Stimulated activated memory B cell treated with anti-CD40 and anti-IgM and Interleukin-4, amounts not matched to agents 10 μg/mL and 1 μg/mL and 100 μg/mL, for 72 hours (primary cell): ENCODE results near the gene SDK1.
A peak's percentile ranks its signal among the peaks of the same experiment; 100 is the strongest.

ENCODE experiments used
- ATAC-seq: fragments of 150-1000 bp; cut with Tn5 transposase; 2 replicates; pipeline ENCODE4 v1.10.0; 2021
- H3K27ac Mint-ChIP-seq: one replicate; pipeline ENCODE4 v1.8.0; 2022; ENCODE audit warnings: mild to moderate bottlenecking, mixed read lengths
- H3K27me3 Mint-ChIP-seq: one replicate; pipeline ENCODE4 v1.8.0; 2022; ENCODE audit warnings: mixed read lengths
- H3K36me3 Mint-ChIP-seq: one replicate; pipeline ENCODE4 v1.8.0; 2022; ENCODE audit warnings: mixed read lengths
- H3K4me1 Mint-ChIP-seq: one replicate; pipeline ENCODE4 v1.8.0; 2022; ENCODE audit warnings: mixed read lengths
- H3K4me3 Mint-ChIP-seq: one replicate; pipeline ENCODE4 v1.8.0; 2022; ENCODE audit warnings: mild to moderate bottlenecking, moderate library complexity, mixed read lengths
- H3K9me3 Mint-ChIP-seq: one replicate; pipeline ENCODE4 v1.8.0; 2022; ENCODE audit warnings: mixed read lengths

Gene SDK1

DNA sequence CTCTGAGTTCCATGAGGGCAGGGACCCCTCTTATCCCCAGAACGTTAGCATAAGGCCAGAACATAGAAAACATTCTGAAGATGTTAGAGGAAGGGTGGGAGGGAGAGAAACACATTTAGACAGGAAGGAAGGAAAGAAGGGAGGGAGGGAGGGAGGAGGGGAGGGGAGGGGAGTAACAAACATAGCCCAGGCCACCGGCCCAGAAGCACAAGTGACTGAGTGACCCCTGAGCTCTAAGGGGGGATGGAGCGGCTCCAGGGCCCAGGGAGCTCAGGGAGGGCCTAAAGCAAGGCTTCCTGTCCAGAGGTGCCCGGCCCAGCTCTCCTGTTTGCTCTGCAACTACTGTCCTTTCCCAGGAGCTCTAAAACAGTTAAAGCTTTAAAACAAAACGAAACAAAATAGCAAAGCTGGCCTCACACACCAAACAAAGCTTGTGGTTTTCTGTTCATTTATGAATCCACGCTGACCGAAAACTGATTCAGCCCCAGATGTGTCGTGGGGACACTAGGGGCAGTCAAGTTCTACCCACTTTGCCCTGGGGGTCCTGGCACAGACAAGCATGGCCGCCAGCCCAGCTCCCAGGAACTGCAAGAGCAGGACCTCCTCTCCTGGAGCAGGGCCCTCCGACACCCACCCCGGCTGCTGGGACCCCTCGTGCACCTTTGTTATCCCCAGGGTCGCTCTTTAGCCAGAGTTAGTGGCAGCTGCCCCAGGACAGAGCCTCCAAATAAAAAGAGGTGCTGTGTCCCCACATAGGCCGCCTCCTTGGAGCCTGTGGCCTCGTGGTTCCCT is 884.9 kb downstream of the SDK1 start:
- Mint-ChIP-seq H3K9me3 (peaks cover 4% of the 10 kb centered on the region), H3K27ac (no peak overlapping the region), H3K36me3 (no peaks in the 10 kb centered on the region), H3K27me3 (no peaks in the 10 kb centered on the region), H3K4me3 (no peak overlapping the region), H3K4me1 (no peaks in the 10 kb centered on the region)
- no peak for ATAC-seq

DNA sequence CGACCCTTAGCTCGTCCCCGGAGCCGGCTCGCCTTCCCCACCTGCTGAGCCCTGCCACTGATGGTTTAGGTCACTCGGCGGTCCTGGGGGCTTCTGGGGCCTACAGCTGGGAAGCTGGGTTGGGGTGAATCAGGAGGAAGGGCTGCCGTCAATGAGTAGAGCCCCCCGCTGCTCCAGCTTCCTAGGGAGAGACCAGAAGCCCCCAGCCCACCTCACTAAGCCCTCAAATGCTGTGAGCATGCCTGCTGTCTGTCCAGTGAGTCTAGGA is 885.4 kb downstream of the SDK1 start:
- no peak overlapping the region for H3K4me3 Mint-ChIP-seq
- ATAC-seq, result no peak
- no peaks in the 10 kb centered on the region for H3K4me1 Mint-ChIP-seq
- no peaks in the 10 kb centered on the region for H3K27me3 Mint-ChIP-seq
- H3K27ac Mint-ChIP-seq, result no peak overlapping the region
- no peaks in the 10 kb centered on the region for H3K36me3 Mint-ChIP-seq
- peaks cover 2% of the 10 kb centered on the region for H3K9me3 Mint-ChIP-seq

DNA sequence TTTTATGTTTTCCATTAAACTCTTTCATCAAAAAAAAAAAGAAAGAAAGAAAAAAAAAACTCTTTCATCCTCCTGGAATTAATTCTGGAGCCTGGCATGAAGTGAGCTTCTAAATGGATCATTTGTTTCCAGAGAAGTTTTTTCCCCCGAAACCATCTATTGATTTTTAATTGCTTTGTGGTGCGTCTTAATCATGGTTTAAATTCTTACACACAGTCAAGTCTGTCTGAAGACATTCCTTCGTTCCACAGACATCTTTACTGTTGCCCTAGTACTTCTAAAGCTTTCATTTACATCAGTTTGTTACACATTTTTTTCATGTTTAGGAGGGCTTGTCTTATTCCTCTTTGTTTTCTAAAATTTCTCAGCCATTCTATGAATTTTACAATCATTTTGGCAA is 887.6 kb downstream of the SDK1 start:
- no peak overlapping the region for H3K27ac Mint-ChIP-seq
- H3K27me3 Mint-ChIP-seq, result no peaks in the 10 kb centered on the region
- H3K36me3 Mint-ChIP-seq, result no peaks in the 10 kb centered on the region
- no peak overlapping the region for H3K4me3 Mint-ChIP-seq
- H3K9me3 Mint-ChIP-seq, result peaks cover 2% of the 10 kb centered on the region
- no peaks in the 10 kb centered on the region for H3K4me1 Mint-ChIP-seq
- no peak for ATAC-seq

DNA sequence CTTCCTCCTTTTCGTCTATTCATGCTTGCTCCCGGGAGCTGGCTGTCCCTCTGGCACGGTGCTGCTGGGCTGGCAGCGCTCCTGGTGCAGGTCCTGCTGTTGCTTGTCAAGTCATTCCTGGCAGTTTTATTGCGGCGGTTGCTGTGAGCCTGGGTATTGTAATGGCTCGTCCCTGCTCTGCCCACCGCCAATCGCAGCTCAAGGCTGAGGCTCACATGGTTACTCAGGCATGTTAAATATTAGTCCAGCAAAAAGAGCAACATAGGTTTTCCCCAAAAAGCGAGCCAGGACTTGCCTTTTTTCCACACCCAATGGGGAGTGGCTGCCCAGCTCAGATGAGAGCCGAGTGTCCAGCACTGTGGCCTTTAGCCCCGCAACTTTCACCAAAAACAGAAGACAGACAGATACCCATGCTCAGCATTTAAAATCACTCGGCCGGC is 888.1 kb downstream of the SDK1 start:
- Mint-ChIP-seq H3K4me3 (no peak overlapping the region), H3K4me1 (no peaks in the 10 kb centered on the region), H3K27ac (no peak overlapping the region), H3K27me3 (no peaks in the 10 kb centered on the region), H3K9me3 (peaks cover 2% of the 10 kb centered on the region), H3K36me3 (no peaks in the 10 kb centered on the region)
- no peak for ATAC-seq

DNA sequence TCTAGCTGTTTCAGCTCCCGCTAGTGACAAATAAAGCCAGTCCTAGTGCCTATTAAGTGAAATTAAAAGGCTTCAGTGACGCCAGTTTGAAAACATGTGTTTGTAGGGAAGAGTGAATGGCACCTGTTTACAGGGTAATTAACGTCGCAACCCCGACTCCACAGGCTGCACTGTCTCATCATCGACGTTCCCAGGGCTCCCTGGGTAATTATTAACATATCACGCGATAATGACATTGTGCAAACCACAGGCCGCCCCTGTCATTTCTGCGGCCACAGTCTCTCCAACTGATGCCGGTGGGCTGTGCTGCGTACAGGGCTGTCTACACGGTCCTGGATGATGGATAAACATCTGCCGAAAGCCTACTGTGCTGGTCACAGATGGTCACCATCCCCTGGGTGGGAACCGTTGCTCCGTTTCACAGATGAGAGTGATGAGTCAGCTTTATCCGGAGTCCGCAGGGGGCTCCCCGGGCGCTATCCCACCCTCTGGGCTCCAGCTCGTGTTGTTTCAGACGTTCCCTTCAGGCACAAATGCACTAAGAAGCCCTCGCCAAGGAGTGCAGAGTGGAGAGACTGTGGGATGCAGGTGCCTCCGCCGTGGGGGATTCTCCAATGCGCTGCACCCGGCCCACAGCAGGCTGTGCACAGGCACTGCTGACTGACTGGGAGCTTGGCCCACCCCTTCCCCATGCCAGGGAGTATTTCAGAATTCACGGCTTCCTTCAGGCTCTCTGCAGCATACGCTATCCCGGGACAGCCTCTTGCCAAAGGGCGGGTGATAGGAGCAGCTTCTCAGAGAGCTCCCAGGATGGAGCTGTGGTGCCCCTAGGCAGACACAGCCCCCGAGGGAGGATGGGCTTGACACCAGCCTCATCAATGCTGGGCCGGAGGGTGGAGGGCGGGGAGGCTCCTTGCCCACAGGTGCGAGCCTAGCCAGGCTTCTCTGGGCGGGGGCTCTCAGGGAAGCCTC is 889.2 kb downstream of the SDK1 start:
- H3K4me1 Mint-ChIP-seq, result no peaks in the 10 kb centered on the region
- H3K27ac Mint-ChIP-seq, result no peak overlapping the region
- peak; percentile 25 for ATAC-seq
- no peaks in the 10 kb centered on the region for H3K27me3 Mint-ChIP-seq
- H3K36me3 Mint-ChIP-seq, result no peaks in the 10 kb centered on the region
- no peak overlapping the region for H3K4me3 Mint-ChIP-seq
- peaks cover 2% of the 10 kb centered on the region for H3K9me3 Mint-ChIP-seq

DNA sequence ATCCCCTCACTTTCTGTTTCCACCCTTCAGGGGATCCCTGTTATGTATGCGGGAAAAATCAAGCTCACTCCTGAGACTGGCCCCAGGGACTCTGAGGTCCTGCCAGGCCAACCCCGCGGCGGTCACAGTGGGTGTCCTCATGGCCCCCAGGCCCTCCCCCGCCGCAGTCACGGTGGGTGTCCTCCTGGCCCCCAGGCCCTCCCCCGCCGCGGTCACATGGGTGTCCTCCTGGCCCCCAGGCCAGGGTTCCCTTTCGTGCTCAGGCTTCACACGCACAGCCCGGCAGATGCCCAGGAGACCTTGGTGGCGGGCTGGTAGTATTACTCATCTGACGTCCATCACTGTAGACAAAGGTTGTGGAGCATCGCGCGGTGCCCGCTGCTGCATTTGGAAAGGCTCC is 890.0 kb downstream of the SDK1 start:
- no peak overlapping the region for H3K27ac Mint-ChIP-seq
- H3K4me3 Mint-ChIP-seq, result no peak overlapping the region
- H3K27me3 Mint-ChIP-seq, result peaks cover 4% of the 10 kb centered on the region
- ATAC-seq, result peak; percentile 49
- no peaks in the 10 kb centered on the region for H3K36me3 Mint-ChIP-seq
- H3K9me3 Mint-ChIP-seq, result peaks cover 2% of the 10 kb centered on the region
- H3K4me1 Mint-ChIP-seq, result no peaks in the 10 kb centered on the region

DNA sequence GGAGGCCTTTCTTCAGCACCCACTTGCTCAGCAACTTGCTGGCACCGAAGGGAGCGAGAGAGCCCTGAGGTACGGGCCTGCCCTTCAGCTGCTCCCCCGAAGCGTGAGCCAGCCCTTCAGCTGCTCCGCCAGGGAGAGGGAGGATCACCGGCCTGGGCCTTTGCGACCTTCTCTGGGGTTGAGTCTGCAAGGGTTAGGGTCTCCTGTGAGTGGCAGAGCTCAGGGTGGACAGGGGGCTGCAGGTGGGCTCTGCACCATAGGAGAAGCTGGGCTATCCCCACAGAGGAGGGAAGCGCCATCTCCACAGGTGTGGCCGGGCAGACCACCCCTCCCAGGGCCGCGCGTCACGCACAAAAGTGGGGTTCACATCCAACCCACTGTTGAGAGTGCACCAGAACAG is 890.5 kb downstream of the SDK1 start:
- no peak overlapping the region for H3K4me3 Mint-ChIP-seq
- no peaks in the 10 kb centered on the region for H3K4me1 Mint-ChIP-seq
- H3K9me3 Mint-ChIP-seq, result peaks cover 2% of the 10 kb centered on the region
- H3K36me3 Mint-ChIP-seq, result no peaks in the 10 kb centered on the region
- H3K27me3 Mint-ChIP-seq, result peaks cover 8% of the 10 kb centered on the region
- no peak overlapping the region for H3K27ac Mint-ChIP-seq
- no peak for ATAC-seq

DNA sequence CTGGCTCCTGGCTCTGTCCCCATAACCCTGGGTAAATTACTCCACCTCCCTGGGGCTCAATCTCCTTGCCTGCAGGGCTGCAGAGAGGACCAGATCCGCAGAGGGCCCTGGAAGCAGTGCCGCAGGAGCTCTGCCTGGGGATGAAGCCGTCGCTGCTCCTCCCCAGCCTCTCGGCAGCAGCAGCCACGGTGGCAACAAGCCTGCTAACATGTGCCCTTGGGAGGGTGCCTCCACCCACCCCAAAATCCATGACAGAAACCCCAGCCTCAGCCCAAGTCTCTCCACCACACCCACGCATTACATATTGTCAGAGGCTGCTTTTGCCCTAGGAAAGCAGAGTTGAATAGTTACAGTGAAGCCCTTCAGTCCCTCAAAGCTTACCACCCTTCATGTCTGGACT is 894.6 kb downstream of the SDK1 start:
- ATAC-seq, result no peak
- H3K9me3 Mint-ChIP-seq, result peaks cover 2% of the 10 kb centered on the region
- H3K36me3 Mint-ChIP-seq, result no peaks in the 10 kb centered on the region
- no peak overlapping the region for H3K4me3 Mint-ChIP-seq
- H3K4me1 Mint-ChIP-seq, result no peaks in the 10 kb centered on the region
- no peak overlapping the region for H3K27ac Mint-ChIP-seq
- peaks cover 16% of the 10 kb centered on the region for H3K27me3 Mint-ChIP-seq

DNA sequence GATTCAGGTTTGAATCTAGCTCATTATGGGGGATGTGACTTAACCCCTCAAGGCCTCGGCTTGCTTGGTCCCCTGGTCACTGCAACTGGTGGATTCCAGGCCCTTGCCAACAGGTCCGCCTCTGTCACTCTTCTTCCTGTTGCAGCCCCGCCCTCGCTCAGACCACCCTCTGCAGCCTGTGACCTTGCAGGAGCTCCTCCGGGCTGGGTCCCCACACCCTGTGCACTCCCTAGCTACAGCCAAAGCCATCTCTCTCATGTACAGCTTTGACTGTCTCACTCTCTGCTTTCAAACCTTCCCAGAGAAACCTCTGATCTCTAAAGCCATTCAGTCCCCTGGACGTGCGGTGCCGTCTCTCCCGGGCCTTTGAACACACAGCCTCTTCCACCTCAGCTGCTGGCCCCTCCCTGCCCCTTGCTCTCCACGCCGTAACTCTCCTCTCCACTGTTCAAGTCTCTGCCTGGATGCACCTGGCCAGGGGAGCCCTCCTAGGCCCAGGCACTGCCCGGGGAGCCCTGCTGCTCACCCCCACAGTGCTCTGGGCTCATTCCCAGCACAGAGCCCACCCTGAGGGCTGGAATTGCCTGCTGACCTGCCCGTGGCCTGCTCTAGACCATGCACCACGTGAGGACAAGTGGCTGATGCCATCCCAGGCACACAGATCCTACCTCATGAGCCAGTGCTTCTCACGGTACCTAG is 895.2 kb downstream of the SDK1 start:
- Mint-ChIP-seq H3K27me3 (peaks cover 16% of the 10 kb centered on the region), H3K9me3 (peaks cover 2% of the 10 kb centered on the region), H3K27ac (no peak overlapping the region), H3K36me3 (no peaks in the 10 kb centered on the region), H3K4me3 (no peak overlapping the region), H3K4me1 (no peaks in the 10 kb centered on the region)
- no peak for ATAC-seq

DNA sequence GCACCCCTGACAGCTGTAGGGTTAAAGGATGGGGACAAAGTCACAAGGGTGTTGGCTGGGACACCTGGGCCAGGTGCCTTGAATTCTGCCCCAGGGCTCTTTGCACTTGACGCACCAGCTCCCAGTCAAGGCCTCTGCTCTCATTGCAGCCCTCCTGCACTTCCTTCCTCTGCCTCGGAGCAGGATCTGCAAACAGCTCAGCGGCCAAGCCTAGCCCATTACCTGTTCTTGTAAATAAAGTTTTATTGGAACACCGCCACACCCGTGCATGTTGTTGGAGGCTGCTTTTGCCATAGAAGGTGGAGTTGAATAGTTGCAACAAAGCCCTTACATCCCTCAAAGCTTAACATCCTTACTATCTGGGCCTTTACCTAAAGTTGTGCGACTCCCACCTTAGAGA is 897.2 kb downstream of the SDK1 start:
- ATAC-seq, result no peak
- no peaks in the 10 kb centered on the region for H3K4me1 Mint-ChIP-seq
- H3K27ac Mint-ChIP-seq, result no peak overlapping the region
- H3K36me3 Mint-ChIP-seq, result no peaks in the 10 kb centered on the region
- H3K4me3 Mint-ChIP-seq, result no peak overlapping the region
- H3K9me3 Mint-ChIP-seq, result peaks cover 2% of the 10 kb centered on the region
- peaks cover 16% of the 10 kb centered on the region for H3K27me3 Mint-ChIP-seq

DNA sequence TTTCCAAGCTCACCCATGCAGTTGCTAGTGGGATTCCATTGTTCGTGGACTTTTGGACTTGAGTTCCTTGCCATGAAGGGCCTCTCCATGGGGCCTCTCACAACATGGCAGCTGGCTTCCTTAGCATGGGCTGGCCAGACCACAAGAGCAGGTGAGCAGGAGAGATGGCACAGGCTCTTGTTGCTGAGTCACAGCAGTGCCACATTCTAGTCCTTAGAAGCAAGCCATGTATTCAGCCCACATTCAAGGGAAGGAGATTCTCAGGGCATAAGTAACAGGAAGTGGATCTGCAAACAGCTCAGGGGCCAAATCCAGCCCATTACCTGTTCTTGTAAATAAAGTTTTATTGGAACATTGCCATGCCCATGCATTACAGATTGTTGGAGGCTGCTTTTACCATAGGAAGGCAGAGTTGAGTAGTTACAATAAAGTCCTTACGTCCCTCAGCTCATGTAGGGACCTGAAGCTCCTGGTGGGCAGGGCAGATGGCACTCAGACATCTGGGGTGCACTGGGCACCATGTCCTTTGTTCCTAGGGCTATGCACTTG is 899.6 kb downstream of the SDK1 start:
- peaks cover 2% of the 10 kb centered on the region for H3K9me3 Mint-ChIP-seq

DNA sequence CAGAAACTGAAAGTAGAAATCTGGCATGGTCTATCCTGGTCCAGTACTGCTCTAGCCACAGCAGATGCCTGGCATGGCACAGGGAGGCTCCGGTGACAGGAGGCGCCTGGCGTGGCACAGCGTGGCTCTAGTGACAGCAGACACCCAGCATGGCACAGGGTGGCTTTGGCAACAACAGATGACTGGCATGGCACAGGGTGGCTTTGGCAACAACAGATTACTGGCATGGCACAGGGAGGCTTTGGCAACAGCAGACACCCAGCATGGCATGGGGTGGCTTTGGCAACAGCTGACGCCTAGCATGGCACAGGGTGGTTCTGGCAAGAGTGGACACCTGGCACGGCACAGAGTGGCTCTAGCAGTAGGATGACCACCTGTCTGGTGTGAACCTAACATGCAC is 900.5 kb downstream of the SDK1 start:
- Mint-ChIP-seq H3K4me3 (no peak overlapping the region), H3K27ac (no peak overlapping the region), H3K4me1 (no peaks in the 10 kb centered on the region), H3K36me3 (no peaks in the 10 kb centered on the region), H3K27me3 (peaks cover 7% of the 10 kb centered on the region), H3K9me3 (peaks cover 2% of the 10 kb centered on the region)
- no peak for ATAC-seq

More for the DNA sequence above, 899.6 kb downstream of the SDK1 start:
- no peak for ATAC-seq
- no peak overlapping the region for H3K4me3 Mint-ChIP-seq
- no peaks in the 10 kb centered on the region for H3K4me1 Mint-ChIP-seq
- no peaks in the 10 kb centered on the region for H3K36me3 Mint-ChIP-seq
- H3K27me3 Mint-ChIP-seq, result peaks cover 16% of the 10 kb centered on the region
- H3K27ac Mint-ChIP-seq, result no peak overlapping the region

DNA sequence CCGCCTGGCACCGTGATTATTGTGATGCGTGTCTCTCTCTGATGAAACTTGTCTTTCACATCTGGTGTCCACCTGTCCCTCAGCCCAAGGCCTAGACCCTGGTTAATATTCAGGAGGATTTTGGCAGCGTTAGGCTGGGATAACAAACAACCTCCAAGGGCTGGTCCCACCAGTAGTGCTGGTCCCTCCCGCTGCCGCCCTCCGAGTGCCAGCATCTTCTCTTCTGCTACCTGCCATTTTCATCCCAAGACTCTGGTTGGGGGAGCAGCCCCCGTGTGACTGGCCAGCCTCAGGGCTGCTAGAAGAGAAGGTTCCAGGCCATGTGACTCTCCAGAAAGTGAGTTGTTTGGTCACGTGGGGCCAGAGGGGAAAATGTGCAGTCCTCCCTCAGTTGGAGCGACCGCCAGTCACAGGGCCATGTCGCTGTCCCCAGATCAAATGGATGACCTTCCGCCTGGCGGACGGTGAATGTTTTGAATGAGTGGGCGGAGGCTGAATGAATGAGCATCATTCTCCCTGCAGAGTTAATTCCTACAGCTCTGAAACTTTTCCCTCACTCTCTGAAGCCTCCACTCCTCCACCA is 901.2 kb downstream of the SDK1 start:
- Mint-ChIP-seq H3K27ac (no peak overlapping the region), H3K4me3 (no peak overlapping the region), H3K36me3 (no peaks in the 10 kb centered on the region), H3K9me3 (peaks cover 2% of the 10 kb centered on the region), H3K27me3 (peaks cover under 1% of the 10 kb centered on the region), H3K4me1 (no peaks in the 10 kb centered on the region)
- no peak for ATAC-seq

DNA sequence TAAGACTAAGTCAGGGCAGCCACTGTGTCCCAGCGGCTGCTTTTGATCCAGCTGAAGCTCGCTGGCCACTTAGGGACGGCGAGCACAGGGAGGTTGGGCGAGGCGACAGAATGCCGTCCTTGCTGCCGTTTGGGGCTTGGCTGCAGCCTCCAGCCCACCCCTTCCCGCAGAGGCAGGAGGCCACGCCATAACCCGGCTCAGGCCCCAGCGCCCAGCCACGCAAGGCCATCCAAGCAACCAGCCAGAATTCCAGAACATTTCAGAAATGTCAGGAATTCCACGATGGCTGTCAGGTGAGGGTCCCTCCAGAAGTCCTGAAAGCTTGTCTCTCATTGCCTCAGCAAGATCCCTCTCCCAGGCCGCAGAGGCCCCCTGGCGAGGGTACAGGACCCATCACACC is 901.9 kb downstream of the SDK1 start:
- no peak overlapping the region for H3K4me3 Mint-ChIP-seq
- ATAC-seq, result no peak
- H3K36me3 Mint-ChIP-seq, result no peaks in the 10 kb centered on the region
- H3K27ac Mint-ChIP-seq, result no peak overlapping the region
- no peaks in the 10 kb centered on the region for H3K4me1 Mint-ChIP-seq
- H3K9me3 Mint-ChIP-seq, result peaks cover 2% of the 10 kb centered on the region
- H3K27me3 Mint-ChIP-seq, result no peaks in the 10 kb centered on the region
